ENCODE measurements around the gene CAMK4. TPM values are rescaled to one million over a fixed set of nuclear protein-coding genes. Genes with fewer than 3 reads are reported as not detected.

CAMK4 gene
- total RNA-seq, 4 donors from 2014 or later = 0.16 to 5.0 (median 4.4) TPM

DNA sequence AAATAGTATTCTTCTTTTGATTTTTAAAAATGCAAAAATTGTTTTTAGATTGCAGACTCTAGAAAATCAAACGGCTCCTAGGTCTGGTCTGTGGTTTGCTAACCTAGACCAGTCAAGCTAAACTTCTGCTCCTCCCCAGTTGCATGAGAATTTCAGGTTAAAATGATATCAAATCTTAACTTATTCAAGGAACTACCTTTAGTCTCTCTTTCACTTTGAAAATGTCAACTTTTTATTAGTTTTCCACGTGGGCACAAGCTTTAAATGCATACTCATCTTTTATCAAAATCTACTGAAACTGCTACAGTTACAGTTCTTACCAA lies 8.8 kb downstream of the CAMK4 start:
- WGBS, 2 donors (ENCODE audit: low coverage in 1 of 2) = 75 to 79% methylated on average over 2 of the region's 2 CpGs
- Histone ChIP-seq H3K4me3 (no peak overlapping the region), H3K36me3 (no peaks in the 10 kb centered on the region), H3K27me3 (peaks cover 7% of the 10 kb centered on the region), H3K27ac (no peak overlapping the region), H3K4me1 (no peaks in the 10 kb centered on the region), H3K9me3 (no peaks in the 10 kb centered on the region)
- ATAC-seq = no peak
- no peak for TF ChIP-seq POLR2A (IDR thresholded peaks at IDR 0.05)
- no peak for TF ChIP-seq POLR2AphosphoS5 (IDR thresholded peaks at IDR 0.05)
- no peak for TF ChIP-seq CTCF (IDR thresholded peaks at IDR 0.05)

DNA sequence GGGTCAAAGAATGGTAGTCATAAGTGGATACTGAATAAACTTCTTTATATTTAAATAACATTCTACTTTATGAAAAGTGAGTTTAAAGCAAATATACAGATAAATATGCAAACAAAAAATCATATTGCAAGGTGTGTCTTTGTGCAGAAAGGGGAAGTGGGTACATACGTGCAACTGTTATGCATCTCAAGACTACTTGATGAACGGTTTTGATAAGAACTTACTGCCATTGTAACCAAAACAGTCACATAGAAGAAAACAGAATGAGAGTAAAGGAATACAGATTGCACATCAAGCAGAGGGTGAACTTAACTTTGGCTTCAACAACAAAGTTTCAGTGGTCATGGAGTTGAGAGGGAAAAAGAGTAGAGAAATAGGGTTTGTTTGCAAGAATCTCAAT lies 9.9 kb downstream of the CAMK4 start:
- H3K9me3 ChIP-seq = no peaks in the 10 kb centered on the region
- H3K4me1 ChIP-seq = no peaks in the 10 kb centered on the region
- H3K27ac ChIP-seq = no peak overlapping the region
- WGBS, 2 donors (ENCODE audit: low coverage in 1 of 2) = 82 to 100% methylated on average over 2 of the region's 2 CpGs
- ATAC-seq = no peak
- H3K36me3 ChIP-seq = no peaks in the 10 kb centered on the region
- TF ChIP-seq CTCF (IDR thresholded peaks at IDR 0.05) (no peak), EP300 (IDR thresholded peaks at IDR 0.05) (no peak), POLR2AphosphoS5 (IDR thresholded peaks at IDR 0.05) (no peak), POLR2A (IDR thresholded peaks at IDR 0.05) (no peak)
- H3K27me3 ChIP-seq = no peaks in the 10 kb centered on the region
- H3K4me3 ChIP-seq = no peak overlapping the region

DNA sequence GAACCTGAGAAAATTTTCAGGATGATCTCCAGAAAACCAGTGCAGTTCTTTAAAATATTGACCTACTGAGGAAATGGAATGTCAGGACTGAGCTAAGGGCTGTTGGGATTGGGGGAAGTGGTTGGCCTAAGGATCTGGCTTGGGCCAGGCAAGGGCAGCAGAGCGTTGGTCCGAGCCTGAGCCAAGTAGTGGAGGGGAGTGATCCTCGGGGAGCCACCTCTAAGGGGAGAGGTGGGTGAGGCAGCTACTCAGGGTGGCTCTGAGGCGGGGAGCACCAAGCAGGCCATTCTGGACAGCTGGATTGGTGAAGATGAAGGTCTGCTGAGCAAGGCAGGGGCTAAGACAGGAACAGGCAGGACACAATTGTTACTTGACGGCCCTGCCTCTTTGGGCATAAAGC lies 11.5 kb downstream of the CAMK4 start:
- Histone ChIP-seq H3K9me3 (no peaks in the 10 kb centered on the region), H3K27me3 (no peaks in the 10 kb centered on the region), H3K4me3 (no peak overlapping the region), H3K36me3 (no peaks in the 10 kb centered on the region), H3K27ac (no peak overlapping the region), H3K4me1 (no peaks in the 10 kb centered on the region)
- WGBS, 2 donors (ENCODE audit: low coverage in 1 of 2) = 100% methylated on average over 3 of the region's 5 CpGs; no CpG with 5 or more reads in 1 of the 2 donors
- TF ChIP-seq POLR2A (IDR thresholded peaks at IDR 0.05) = no peak
- no peak for TF ChIP-seq POLR2AphosphoS5 (IDR thresholded peaks at IDR 0.05)
- no peak for TF ChIP-seq EP300 (IDR thresholded peaks at IDR 0.05)
- no peak for TF ChIP-seq CTCF (IDR thresholded peaks at IDR 0.05)
- no peak for ATAC-seq

GRCh38 chr5:111236348-111236747 lies 12.2 kb downstream of the CAMK4 start:
- WGBS, 2 donors (ENCODE audit: low coverage in 1 of 2) = 50 to 67% methylated on average over 1 to 2 of the region's 2 CpGs
- ATAC-seq = no peak
- Histone ChIP-seq H3K36me3 (no peaks in the 10 kb centered on the region), H3K27ac (no peak overlapping the region), H3K27me3 (no peaks in the 10 kb centered on the region), H3K4me1 (no peaks in the 10 kb centered on the region), H3K4me3 (no peak overlapping the region), H3K9me3 (no peaks in the 10 kb centered on the region)
- TF ChIP-seq EP300 (IDR thresholded peaks at IDR 0.05) = no peak
- no peak for TF ChIP-seq POLR2AphosphoS5 (IDR thresholded peaks at IDR 0.05)
- TF ChIP-seq POLR2A (IDR thresholded peaks at IDR 0.05) = no peak

DNA sequence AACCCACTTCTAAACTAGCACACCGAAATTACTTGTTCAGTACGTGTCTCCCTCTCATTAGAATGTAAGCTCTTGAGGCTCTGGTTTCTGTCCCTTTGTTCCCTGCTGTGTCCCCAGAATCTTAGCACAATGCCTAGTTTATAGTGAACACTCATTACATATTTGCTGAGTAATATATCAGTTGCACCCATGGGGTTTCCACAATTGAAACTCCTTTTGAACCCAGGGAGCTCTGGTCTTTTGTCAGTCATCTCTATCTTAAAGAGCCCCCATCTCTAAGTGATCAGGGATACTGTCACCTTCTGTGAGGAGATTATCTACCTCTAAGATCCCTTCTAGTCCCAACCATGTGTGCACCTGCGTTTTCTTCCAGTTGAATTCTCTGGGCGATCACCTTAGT lies 12.8 kb downstream of the CAMK4 start:
- 73 to 100% methylated on average over 4 of the region's 4 CpGs for WGBS, 2 donors (ENCODE audit: low coverage in 1 of 2)
- Histone ChIP-seq H3K36me3 (no peaks in the 10 kb centered on the region), H3K9me3 (no peaks in the 10 kb centered on the region), H3K27me3 (no peaks in the 10 kb centered on the region), H3K27ac (no peak overlapping the region), H3K4me3 (no peak overlapping the region), H3K4me1 (no peaks in the 10 kb centered on the region)
- ATAC-seq = no peak
- TF ChIP-seq POLR2AphosphoS5 (IDR thresholded peaks at IDR 0.05) (no peak), POLR2A (IDR thresholded peaks at IDR 0.05) (no peak), EP300 (IDR thresholded peaks at IDR 0.05) (no peak), CTCF (IDR thresholded peaks at IDR 0.05) (no peak)

GRCh38 chr5:111237470-111237869 lies 13.3 kb downstream of the CAMK4 start:
- Histone ChIP-seq H3K4me1 (no peaks in the 10 kb centered on the region), H3K9me3 (no peaks in the 10 kb centered on the region), H3K27ac (no peak overlapping the region), H3K27me3 (no peaks in the 10 kb centered on the region), H3K36me3 (no peaks in the 10 kb centered on the region), H3K4me3 (no peak overlapping the region)
- TF ChIP-seq EP300 (IDR thresholded peaks at IDR 0.05) (no peak), CTCF (IDR thresholded peaks at IDR 0.05) (no peak), POLR2AphosphoS5 (IDR thresholded peaks at IDR 0.05) (no peak), POLR2A (IDR thresholded peaks at IDR 0.05) (no peak)
- no peak for ATAC-seq

All from gastroesophageal sphincter (tissue), 4 donors.